SK-N-MC (cell line): Measurements from ENCODE around the gene PTOV1.

Experiments used
- DNase-seq: peaks from one replicate; pipeline ENCODE4 v3.0.0-alpha.2; 2011; ENCODE audit warnings: low read depth, low spot score
- H3K27ac ChIP-seq: fragments of 200-600 bp; sonication (generic); 2 replicates; pipeline ENCODE4 v1.5.1; 2016; ENCODE audit warnings: mixed run types
- H3K36me3 ChIP-seq: fragments of 200-600 bp; sonication (generic); 2 replicates; pipeline ENCODE4 v1.6.1; 2017; ENCODE audit warnings: antibody characterized with exemption, low read length, mixed read lengths; ENCODE audit not compliant: insufficient read depth
- H3K4me3 ChIP-seq: fragments of 200-600 bp; sonication (generic); 2 replicates; pipeline ENCODE4 v1.5.1; 2016
- H3K9ac ChIP-seq: fragments of 200-600 bp; sonication (generic); 2 replicates; pipeline ENCODE4 v1.8.0; 2017; ENCODE audit warnings: mixed run types, mixed read lengths; ENCODE audit not compliant: insufficient read length
- H3K9me3 ChIP-seq: fragments of 200-600 bp; sonication (generic); 2 replicates; pipeline ENCODE4 v1.6.1; 2017; ENCODE audit warnings: low read depth, mild to moderate bottlenecking, antibody characterized with exemption, low read length, moderate library complexity, mixed read lengths
- EZH2 ChIP-seq: fragments of 200-600 bp; sonication (generic); IDR thresholded peaks from one replicate; pipeline ENCODE4 v1.6.1; 2017; ENCODE audit warnings: antibody characterized with exemption
- FOXP2 ChIP-seq: optimal IDR thresholded peaks from 2 replicates; pipeline ENCODE3; 2011; ENCODE audit warnings: mild to moderate bottlenecking, moderate library complexity; ENCODE audit not compliant: insufficient read depth; ENCODE audit errors: extremely low read length, control extremely low read depth
- POLR2AphosphoS5 ChIP-seq: IDR thresholded peaks from 2 replicates; pipeline ENCODE4 v1.6.1; 2012; ENCODE audit warnings: mild to moderate bottlenecking, low read depth, low read length, borderline replicate concordance

Gene PTOV1

DNA sequence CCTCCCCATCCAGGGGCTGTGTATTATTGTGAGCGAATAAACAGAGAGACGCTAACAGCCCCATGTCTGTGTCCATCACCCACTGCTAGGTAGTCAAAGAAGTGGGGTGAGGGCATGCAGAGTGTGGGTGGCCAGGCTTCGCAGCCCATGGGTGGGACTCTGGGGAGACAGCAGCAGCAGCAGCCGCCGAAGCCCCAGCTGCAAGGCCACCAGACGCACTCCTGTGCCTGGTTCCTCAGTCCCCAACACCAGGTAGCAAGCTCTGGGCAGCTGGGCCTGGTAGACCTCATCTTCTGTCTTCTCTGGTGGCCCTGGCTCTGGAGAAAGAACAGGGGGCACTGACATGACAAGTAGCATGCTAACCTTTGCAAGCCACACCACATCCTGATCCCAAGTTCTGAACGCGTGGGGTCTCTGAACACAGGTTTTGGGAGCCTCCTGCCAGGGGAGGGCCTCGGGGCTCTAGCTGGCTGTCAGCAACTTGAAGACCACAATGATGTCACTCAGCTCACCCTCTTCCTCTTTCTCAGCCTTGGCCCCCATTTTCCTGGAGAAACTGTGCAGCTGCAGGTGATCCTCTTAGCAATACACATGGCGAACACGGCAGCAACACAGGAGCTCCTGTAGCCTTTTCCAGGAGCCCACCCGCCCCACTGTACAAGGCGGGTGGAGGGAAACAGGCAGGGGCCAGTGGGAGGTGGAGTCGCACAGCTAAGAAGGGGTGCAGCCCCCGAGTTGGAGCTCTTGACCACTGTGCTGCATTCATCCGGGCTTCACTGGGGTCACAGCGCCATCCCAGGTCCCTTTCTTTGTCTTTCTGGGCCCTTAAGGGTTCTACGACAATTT, 43.7 kb upstream of the PTOV1 start:
- H3K9ac ChIP-seq: no peak overlapping the region
- no peak for DNase-seq
- no peaks in the 10 kb centered on the region for H3K9me3 ChIP-seq
- no peak for TF ChIP-seq POLR2AphosphoS5
- 0 out of 2 replicates have a peak overlapping the region, but pooled peaks have one; percentile 9 for H3K27ac ChIP-seq
- peaks cover 22% of the 10 kb centered on the region; the same call in 1 of the 2 replicates for H3K36me3 ChIP-seq
- H3K4me3 ChIP-seq: no peak overlapping the region

DNA sequence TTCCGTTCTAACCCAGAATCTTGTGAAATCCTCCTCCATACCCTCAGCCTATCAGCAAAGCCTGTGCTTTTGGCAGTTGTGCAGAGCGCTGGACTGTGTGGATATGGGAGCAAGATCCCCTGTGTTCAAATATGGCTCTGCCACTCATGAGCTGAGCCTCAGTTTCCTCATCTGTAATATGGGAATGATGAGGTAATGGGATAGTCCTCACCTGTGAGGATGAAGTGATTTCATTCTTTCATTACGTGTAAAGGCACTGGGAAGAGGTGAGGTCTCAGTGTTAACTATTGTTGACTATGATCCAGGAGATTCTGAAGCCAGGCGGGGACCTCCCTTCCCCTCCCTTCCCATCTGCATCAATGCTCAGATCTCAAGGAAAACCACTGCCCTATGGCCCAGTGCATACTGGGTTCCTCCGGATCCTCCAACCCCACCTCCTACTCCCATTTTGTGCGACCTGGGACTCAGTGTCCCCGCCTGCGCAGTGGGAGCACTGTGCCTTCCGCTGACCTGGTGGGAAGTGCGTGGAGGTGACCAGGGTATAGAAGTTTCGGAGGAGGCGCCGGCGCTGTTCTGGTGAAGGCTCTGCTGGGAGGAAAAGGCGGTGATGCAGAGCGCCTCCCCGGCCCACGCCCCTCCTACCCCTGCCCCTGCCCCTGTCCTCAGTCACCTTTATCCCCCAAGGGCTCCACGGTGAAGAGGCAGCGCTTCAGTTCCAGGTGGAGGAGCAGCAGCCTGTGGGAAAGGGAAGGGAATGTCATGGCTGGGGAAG, 42.9 kb upstream of the PTOV1 start:
- no peak; the same call in 1 of the 2 replicates for TF ChIP-seq POLR2AphosphoS5
- no peak for TF ChIP-seq EZH2
- no peak for TF ChIP-seq FOXP2
- Histone ChIP-seq H3K9me3 (no peaks in the 10 kb centered on the region), H3K27ac (0 out of 2 replicates have a peak overlapping the region, but pooled peaks have one; percentile 9), H3K36me3 (peaks cover 18% of the 10 kb centered on the region; the same call in 1 of the 2 replicates), H3K9ac (no peak overlapping the region), H3K4me3 (no peak overlapping the region)
- DNase-seq: no peak

DNA sequence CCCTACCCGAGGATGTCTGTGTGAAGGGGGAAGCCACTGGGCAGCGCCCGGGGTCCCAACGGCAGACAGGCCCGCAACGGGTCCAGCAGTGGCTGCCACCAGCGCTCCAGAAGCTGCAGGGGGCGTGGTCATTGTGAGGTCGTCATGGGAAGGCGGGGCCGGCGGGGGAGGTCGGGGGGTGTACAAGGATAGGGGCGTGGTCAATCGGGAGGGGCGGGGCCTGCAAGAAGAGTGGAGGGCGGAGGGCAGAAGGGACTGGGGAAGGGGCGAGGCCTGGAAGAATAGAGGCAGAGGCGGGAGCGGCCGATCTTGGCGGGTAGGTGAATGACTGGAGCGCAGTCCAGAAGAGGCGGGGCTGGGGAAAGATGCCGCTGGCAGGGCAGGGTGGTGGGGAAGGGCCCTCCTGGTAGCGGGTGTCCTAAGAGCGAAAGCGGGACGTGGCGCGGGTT, 42.2 kb upstream of the PTOV1 start:
- no peak overlapping the region for H3K9ac ChIP-seq
- H3K36me3 ChIP-seq: peaks cover 12% of the 10 kb centered on the region; the same call in 1 of the 2 replicates
- H3K9me3 ChIP-seq: no peaks in the 10 kb centered on the region
- DNase-seq: no peak
- no peak overlapping the region for H3K4me3 ChIP-seq
- H3K27ac ChIP-seq: no peak overlapping the region
- TF ChIP-seq FOXP2 (no peak), EZH2 (no peak), POLR2AphosphoS5 (no peak)

DNA sequence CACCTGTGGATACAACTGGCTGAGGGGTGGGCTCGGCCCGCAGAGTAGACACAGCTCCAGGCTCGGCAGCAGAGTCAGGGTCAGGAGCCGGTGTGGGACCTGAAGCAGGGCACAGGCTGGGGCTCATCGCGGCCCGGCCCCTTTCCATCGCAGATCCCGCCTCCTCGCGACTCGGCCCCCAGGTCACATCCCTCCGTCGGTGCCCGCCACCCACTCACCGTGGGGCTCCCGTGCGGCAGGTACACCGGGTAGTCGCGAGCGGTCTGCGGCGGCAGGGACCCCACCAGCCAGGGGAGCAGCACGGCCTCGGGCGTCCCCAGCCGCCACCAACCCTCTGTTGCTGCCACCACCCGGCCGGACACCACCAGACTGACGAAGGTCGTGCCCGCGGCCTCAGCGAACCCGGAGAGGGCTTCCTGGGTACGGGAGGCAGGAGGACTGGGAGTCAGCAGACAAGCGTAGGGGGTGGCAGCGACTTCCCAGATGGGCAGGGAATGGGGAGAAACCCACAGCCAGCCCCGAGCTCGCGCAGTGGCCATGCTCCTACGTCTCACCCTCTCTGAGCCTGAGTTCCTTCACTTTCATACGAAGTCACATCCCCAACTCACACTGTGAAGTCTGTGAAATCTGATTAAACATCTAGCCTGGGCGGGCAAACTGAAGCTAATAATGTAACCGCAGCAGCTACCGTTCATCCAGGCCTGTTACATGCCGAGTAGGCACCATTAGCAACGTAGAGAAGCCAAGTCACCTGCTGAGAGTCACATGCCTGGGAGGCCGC, 41.6 kb upstream of the PTOV1 start:
- Histone ChIP-seq H3K36me3 (peaks cover 11% of the 10 kb centered on the region; the same call in 1 of the 2 replicates), H3K27ac (peak overlapping the region; percentile 78), H3K9me3 (no peaks in the 10 kb centered on the region), H3K4me3 (0 out of 2 replicates have a peak overlapping the region, but pooled peaks have one; percentile 17), H3K9ac (peak overlapping the region; percentile 45)
- DNase-seq: no peak
- TF ChIP-seq FOXP2 (no peak), POLR2AphosphoS5 (no peak), EZH2 (no peak)

DNA sequence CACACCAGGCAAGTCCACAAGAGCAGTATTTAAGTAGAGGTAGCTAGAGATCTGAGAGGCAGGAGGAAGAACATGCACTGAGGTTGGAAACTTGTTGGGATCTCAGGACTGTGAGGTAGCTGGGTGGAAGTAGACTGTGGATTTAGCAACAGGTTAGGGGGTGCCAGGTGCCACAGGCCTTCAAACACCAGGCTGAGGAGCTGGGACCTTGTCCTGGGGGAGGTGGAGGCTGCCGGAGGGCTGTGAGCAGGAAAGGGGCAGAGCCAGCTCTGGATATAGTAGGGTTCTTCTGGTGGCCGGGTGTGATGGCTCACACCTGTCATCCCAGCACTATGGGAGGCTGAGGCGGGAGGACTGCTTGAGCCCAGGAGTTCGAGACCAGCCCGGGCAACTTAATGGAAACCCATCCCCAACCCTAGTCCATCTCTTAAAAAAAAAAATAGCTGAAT, 41.0 kb upstream of the PTOV1 start:
- H3K9ac ChIP-seq: peak overlapping the region; percentile 45
- DNase-seq: no peak
- 0 out of 2 replicates have a peak overlapping the region, but pooled peaks have one; percentile 17 for H3K4me3 ChIP-seq
- no peak for TF ChIP-seq EZH2
- TF ChIP-seq POLR2AphosphoS5: no peak
- TF ChIP-seq FOXP2: no peak
- H3K36me3 ChIP-seq: peaks cover 7% of the 10 kb centered on the region; the same call in 1 of the 2 replicates
- H3K27ac ChIP-seq: peak overlapping the region; percentile 78
- no peaks in the 10 kb centered on the region for H3K9me3 ChIP-seq

DNA sequence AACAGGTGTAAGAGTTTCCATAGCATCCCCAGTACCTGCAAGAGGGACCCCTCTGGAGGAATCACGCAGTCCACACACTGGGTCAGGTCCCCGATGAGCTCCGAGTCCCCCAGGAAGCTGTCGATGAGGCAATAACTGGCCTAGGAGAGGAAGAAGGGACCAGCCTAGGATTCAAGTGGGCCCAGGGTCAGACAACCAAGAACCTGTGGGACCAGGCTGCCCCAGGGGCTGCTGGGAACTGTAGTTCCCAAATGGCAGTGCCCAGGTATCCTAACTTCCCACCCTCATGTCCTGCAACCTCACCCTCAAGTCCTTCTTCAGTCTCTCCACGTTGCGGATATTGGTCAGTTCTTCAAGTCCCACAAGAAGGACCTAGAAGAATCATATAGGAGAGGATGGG, 39.6 kb upstream of the PTOV1 start:
- no peak overlapping the region for H3K27ac ChIP-seq
- TF ChIP-seq EZH2 (no peak), FOXP2 (no peak), POLR2AphosphoS5 (no peak)
- DNase-seq: no peak
- no peak overlapping the region for H3K9ac ChIP-seq
- H3K9me3 ChIP-seq: no peaks in the 10 kb centered on the region
- peaks cover 6% of the 10 kb centered on the region; the same call in 1 of the 2 replicates for H3K36me3 ChIP-seq
- no peak overlapping the region for H3K4me3 ChIP-seq

DNA sequence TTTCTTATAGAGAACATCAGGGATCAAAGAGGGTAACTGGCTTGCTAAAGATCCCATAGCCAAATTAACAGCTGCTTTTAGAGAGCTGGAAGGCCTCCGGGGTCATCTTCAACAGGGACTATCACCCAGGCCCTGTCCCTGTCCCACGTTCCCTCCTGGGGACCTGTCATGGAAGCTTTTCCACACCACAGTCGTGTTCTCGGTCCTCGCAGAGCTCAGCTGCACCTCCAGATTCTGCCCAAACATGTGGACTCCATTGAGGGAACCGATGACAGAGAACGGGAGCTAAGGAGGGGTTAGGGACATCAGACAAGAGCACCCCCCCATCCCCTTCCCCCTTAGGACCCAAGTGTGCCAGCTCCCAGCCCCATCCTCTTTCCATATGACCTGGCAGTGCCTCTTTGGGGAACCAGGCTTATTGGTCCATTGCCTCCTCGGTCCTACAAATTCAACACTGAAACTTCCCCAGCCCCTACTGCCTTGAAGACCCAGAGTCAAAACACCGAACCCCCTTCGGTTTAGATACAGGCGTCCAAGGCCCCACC, 38.4 kb upstream of the PTOV1 start:
- H3K9me3 ChIP-seq: no peaks in the 10 kb centered on the region
- peak overlapping the region; percentile 84 for H3K27ac ChIP-seq
- H3K36me3 ChIP-seq: peaks cover 6% of the 10 kb centered on the region; the same call in 1 of the 2 replicates
- no peak for DNase-seq
- peak overlapping the region; percentile 80 for H3K9ac ChIP-seq
- peak overlapping the region; percentile 87 for H3K4me3 ChIP-seq
- TF ChIP-seq POLR2AphosphoS5 (no peak), EZH2 (no peak), FOXP2 (no peak)
